Gastrocnemius medialis (tissue), 4 donors: ENCODE results near the gene CST3. TPM values are rescaled to one million over a fixed set of nuclear protein-coding genes. Genes with fewer than 3 reads are reported as not detected.

Source experiments
- ATAC-seq, 2 donors: fragments of 150-250 bp; one replicate each; pipeline ENCODE4 v1.9.1; 2016
- DNase-seq, 2 donors: peaks; one replicate each; pipeline ENCODE4 v3.0.0-alpha.2; 2019
- H3K27ac ChIP-seq, 4 donors: fragments of 200-600 bp; sonication (generic); 1 replicate in 1 of 4; 2 replicates in 3 of 4; pipeline ENCODE4 v1.5.1; 2016 to 2018; ENCODE audit warnings: mild to moderate bottlenecking in 2 of 4, moderate library complexity in 1 of 4
- H3K27me3 ChIP-seq, 3 donors: fragments of 200-600 bp; sonication (generic) in 2 of 3; 1 replicate in 1 of 3; 2 replicates in 2 of 3; pipeline versions ENCODE4 v1.5.1 to v1.6.0; 2016 to 2019; ENCODE audit warnings: mild to moderate bottlenecking in 1 of 3, moderate library complexity in 1 of 3
- H3K36me3 ChIP-seq, 2 donors: fragments of 200-600 bp; sonication (generic) in 1 of 2; one replicate each; pipeline ENCODE4 v1.5.1; 2017 to 2018
- H3K4me1 ChIP-seq, 2 donors: fragments of 200-600 bp; sonication (generic) in 1 of 2; one replicate each; pipeline ENCODE4 v1.5.1; 2016 to 2017; ENCODE audit warnings: mild to moderate bottlenecking in 2 of 2
- H3K4me3 ChIP-seq, 4 donors: fragments of 200-600 bp; sonication (generic) in 3 of 4; 1 replicate in 1 of 4; 2 replicates in 3 of 4; pipeline ENCODE4 v1.5.1; 2016 to 2019; ENCODE audit warnings: mild to moderate bottlenecking in 2 of 4
- H3K9me3 ChIP-seq, 3 donors: fragments of 200-600 bp; sonication (generic) in 2 of 3; 1 replicate in 1 of 3; 2 replicates in 2 of 3; pipeline ENCODE4 v1.5.1; 2016 to 2019
- CTCF ChIP-seq, 5 experiments: fragments of 450-650 bp in 3 of 5; fragments of 200-600 bp in 2 of 5; sonication (generic) in 2 of 5; IDR thresholded peaks in 4 of 5; conservative IDR thresholded peaks in 1 of 5; 1 replicate in 4 of 5; 2 replicates in 1 of 5; pipeline ENCODE4 v1.5.1; 2016 to 2019; ENCODE audit warnings: antibody characterized with exemption in 5 of 5, mild to moderate bottlenecking in 3 of 5, moderate library complexity in 3 of 5
- POLR2A ChIP-seq, 2 donors: fragments of 450-650 bp; IDR thresholded peaks; one replicate each; pipeline ENCODE4 v1.6.1; 2017; ENCODE audit warnings: antibody characterized with exemption in 2 of 2, mild to moderate bottlenecking in 2 of 2, moderate library complexity in 2 of 2
- in situ Hi-C, 4 donors: fragments of 200-750 bp; cut with MboI; loops; one replicate each; pipeline versions ENCODE4 v1.15.0 to v1.8.0; 2017; ENCODE audit warnings: low sequenced_read_pairs in 4 of 4
- intact Hi-C: fragments of 100-400 bp; cut with DNase I; formaldehyde crosslinking; loops from one replicate; pipeline ENCODE4 v1.15.1; 2023; ENCODE audit warnings: low total_unique reads
- total RNA-seq, 4 donors: library from RNA; depleted of rRNA; stranded (reverse); fragments of >200 nt; gene quantifications; one replicate each; pipeline versions ENCODE4 v1.1.0 to v1.2.3, GENCODE V29; 2016

CST3 gene
- total RNA-seq, 4 donors from 2014 or later, result 461 to 1,821 (median 697) TPM

- Histone ChIP-seq H3K27me3 (no peaks in the 10 kb centered on the region), H3K4me3 (no peak overlapping the region), H3K9me3 (no peaks in the 10 kb centered on the region), H3K36me3 (no peaks in the 10 kb centered on the region), H3K27ac (peak overlapping the region; percentile 80 to 100 (median 96)), H3K4me1 (peaks cover 36 to 49% of the 10 kb centered on the region in 2 donors)
- no peak for TF ChIP-seq CTCF (IDR thresholded peaks at IDR 0.05 in 4 of 5, conservative IDR thresholded peaks at IDR 0.05 in 1 of 5)
- TF ChIP-seq POLR2A (IDR thresholded peaks at IDR 0.05), result no peak
- intact Hi-C loops (loop anchor here (5.0 kb wide), 1 partner anchor 1351 kb away; the partner anchor contains the start of gene APMAP), in situ Hi-C loops (loop anchor here (25.0 kb wide), 3 partner anchors 479 to 1421 kb away; partner anchors contain the start of genes ACSS1 (in 2 of the 4) and APMAP (in 1 of the 4))
- peak in 1 of 2 donors; percentile 5 for ATAC-seq
- no peak for DNase-seq
These were observed 3.2 kb upstream of the CST3 start for GRCh38 chr20:23640671-23641667.

GRCh38 chr20:23640018-23640601 lies 2.4 kb upstream of the CST3 start:
- intact Hi-C loops, result loop anchor here (5.0 kb wide), 1 partner anchor 1352 kb away; the partner anchor contains the start of gene APMAP
- no peaks in the 10 kb centered on the region for H3K27me3 ChIP-seq
- DNase-seq, result no peak
- no peaks in the 10 kb centered on the region for H3K36me3 ChIP-seq
- H3K9me3 ChIP-seq, result no peaks in the 10 kb centered on the region
- H3K4me3 ChIP-seq, result no peak overlapping the region
- in situ Hi-C loops, result loop anchor here (25.0 kb wide), 3 partner anchors 478 to 1422 kb away; partner anchors contain the start of genes ACSS1 (in 2 of the 4) and APMAP (in 1 of the 4)
- peak overlapping the region; percentile 80 to 100 (median 96) for H3K27ac ChIP-seq
- peaks cover 43 to 51% of the 10 kb centered on the region in 2 donors for H3K4me1 ChIP-seq
- TF ChIP-seq POLR2A (IDR thresholded peaks at IDR 0.05) (no peak), CTCF (IDR thresholded peaks at IDR 0.05 in 4 of 5, conservative IDR thresholded peaks at IDR 0.05 in 1 of 5) (no peak)
- no peak for ATAC-seq

- DNase-seq, result no peak
- Histone ChIP-seq H3K27ac (peak overlapping the region; percentile 96 to 100 (median 96)), H3K4me3 (no peak overlapping the region), H3K4me1 (peaks cover 49 to 57% of the 10 kb centered on the region in 2 donors), H3K36me3 (no peaks in the 10 kb centered on the region), H3K9me3 (no peaks in the 10 kb centered on the region), H3K27me3 (no peaks in the 10 kb centered on the region)
- intact Hi-C loops (loop anchor here (5.0 to 10.0 kb wide), 2 partner anchors 215 to 1413 kb away; partner anchors contain the start of gene NAPB), in situ Hi-C loops (loop anchor here (10.0 to 25.0 kb wide), 4 partner anchors 275 to 1423 kb away; partner anchors contain the start of genes ACSS1 (in 2 of the 4), GZF1 (in 2 of the 4) and APMAP (in 1 of the 4))
- no peak for ATAC-seq
- TF ChIP-seq POLR2A (IDR thresholded peaks at IDR 0.05) (no peak), CTCF (IDR thresholded peaks at IDR 0.05 in 4 of 5, conservative IDR thresholded peaks at IDR 0.05 in 1 of 5) (no peak)
These were observed 1.8 kb upstream of the CST3 start for GRCh38 chr20:23639490-23639958.

GRCh38 chr20:23638309-23638708 lies 554 bp upstream of the CST3 start:
- H3K36me3 ChIP-seq, result peaks cover 0 to 7% of the 10 kb centered on the region in 2 donors
- ATAC-seq, result no peak
- in situ Hi-C loops, result loop anchor here (10.0 to 25.0 kb wide), 4 partner anchors 274 to 1424 kb away; partner anchors contain the start of genes ACSS1 (in 2 of the 4), GZF1 (in 2 of the 4) and APMAP (in 1 of the 4)
- H3K9me3 ChIP-seq, result no peaks in the 10 kb centered on the region
- no peak for TF ChIP-seq POLR2A (IDR thresholded peaks at IDR 0.05)
- TF ChIP-seq CTCF (IDR thresholded peaks at IDR 0.05 in 4 of 5, conservative IDR thresholded peaks at IDR 0.05 in 1 of 5), result no peak
- peaks cover 59 to 67% of the 10 kb centered on the region in 2 donors for H3K4me1 ChIP-seq
- H3K27ac ChIP-seq, result peak overlapping the region; percentile 96 to 100 (median 96)
- intact Hi-C loops, result loop anchor here (5.0 to 10.0 kb wide), 2 partner anchors 214 to 1414 kb away; partner anchors contain the start of gene NAPB
- DNase-seq, result no peak
- no peaks in the 10 kb centered on the region for H3K27me3 ChIP-seq
- H3K4me3 ChIP-seq, result no peak overlapping the region
